Activated naive CD4-positive, alpha-beta T cell treated with anti-CD3 and anti-CD28 coated beads for 36 hours (primary cell): ENCODE data around the gene C10orf105. TPM values are rescaled to one million over a fixed set of nuclear protein-coding genes. Genes with fewer than 3 reads are reported as not detected.

ENCODE experiments used
- CTCF ChIA-PET: fragments of 350-600 bp; sonication (Branson Sonifier 250); formaldehyde crosslinking; loops from one replicate; lab custom pipeline; 2021; ENCODE audit warnings: antibody characterized with exemption; lab: Charles Lee
- DNase-seq: peaks from one replicate; pipeline ENCODE4 v3.0.0-alpha.2; 2020
- H3K27ac Mint-ChIP-seq: one replicate; pipeline ENCODE4 v1.8.0; 2021; ENCODE audit warnings: mild to moderate bottlenecking, mixed read lengths
- H3K27me3 Mint-ChIP-seq: one replicate; pipeline ENCODE4 v1.8.0; 2021; ENCODE audit warnings: low read depth, mixed read lengths
- H3K36me3 Mint-ChIP-seq: one replicate; pipeline ENCODE4 v1.8.0; 2021; ENCODE audit warnings: low read depth, mixed read lengths
- H3K4me1 Mint-ChIP-seq: one replicate; pipeline ENCODE4 v1.8.0; 2021; ENCODE audit warnings: low read depth, mixed read lengths
- H3K4me3 Mint-ChIP-seq: one replicate; pipeline ENCODE4 v1.8.0; 2021; ENCODE audit warnings: mild to moderate bottlenecking, moderate library complexity, mixed read lengths
- H3K9me3 Mint-ChIP-seq: one replicate; pipeline ENCODE4 v1.8.0; 2021; ENCODE audit warnings: mixed read lengths
- intact Hi-C: fragments of 100-400 bp; cut with micrococcal nuclease; formaldehyde crosslinking; loops from one replicate; pipeline ENCODE4 v1.15.1; 2023
- total RNA-seq, 2 experiments: library from RNA; stranded (reverse); gene quantifications; one replicate each; pipeline ENCODE4 v1.2.3, GENCODE V29; 2021

Gene C10orf105
- total RNA-seq, 2 experiments from 2014 or later: 0.32 to 0.36 TPM

DNA sequence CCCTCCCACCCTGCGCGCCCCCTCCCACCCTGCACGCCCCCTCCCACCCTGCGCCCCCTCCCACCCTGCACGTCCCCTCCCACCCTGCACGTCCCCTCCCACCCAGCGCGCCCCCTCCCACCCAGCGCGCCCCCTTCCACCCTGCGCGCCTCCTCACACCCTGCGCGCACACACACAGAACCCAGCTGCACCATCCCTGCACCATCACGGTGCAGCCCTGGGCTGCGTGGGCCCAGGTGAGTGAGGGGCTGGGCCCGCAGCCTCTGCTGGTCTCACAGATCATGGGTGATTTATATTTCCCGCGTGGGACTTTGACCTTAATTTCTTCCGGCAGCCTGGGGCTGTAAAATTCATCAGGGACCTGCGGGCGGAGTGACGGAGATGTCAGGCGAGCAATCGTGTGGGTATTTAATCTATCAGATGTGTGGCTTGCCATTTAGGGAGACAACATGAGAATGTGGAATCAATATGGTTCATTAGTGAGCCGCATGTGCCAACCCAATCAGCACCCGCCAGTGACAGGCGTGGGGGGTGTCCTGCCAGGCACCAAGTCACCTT lies 57.7 kb downstream of the C10orf105 start:
- H3K9me3 Mint-ChIP-seq: no peaks in the 10 kb centered on the region
- intact Hi-C loops: no loop called here
- no peaks in the 10 kb centered on the region for H3K27me3 Mint-ChIP-seq
- H3K4me3 Mint-ChIP-seq: no peak overlapping the region
- no peak overlapping the region for H3K27ac Mint-ChIP-seq
- H3K36me3 Mint-ChIP-seq: no peaks in the 10 kb centered on the region
- peaks cover 4% of the 10 kb centered on the region for H3K4me1 Mint-ChIP-seq
- CTCF ChIA-PET: no interaction called here
- no peak for DNase-seq

Other genes with a start within 250 kb of the C10orf105 start
- gene VSIR, start 53.7 kb upstream of the C10orf105 start, total RNA-seq: 10 to 100 TPM; 52.0 to 55.5 TPM
- 100 to 1,000 TPM; 129 to 133 TPM for gene PSAP, start 131.5 kb upstream of the C10orf105 start, total RNA-seq
- under 1 TPM; 0.55 to 0.57 TPM for gene CHST3, start 244.6 kb upstream of the C10orf105 start, total RNA-seq